Activated naive CD4-positive, alpha-beta T cell (primary cell): ENCODE results near the gene TSPAN18.

Experiments
- DNase-seq, 4 experiments: peaks; one replicate each; lab custom pipeline; 2025; lab: John Stamatoyannopoulos, UW

Gene TSPAN18

DNA sequence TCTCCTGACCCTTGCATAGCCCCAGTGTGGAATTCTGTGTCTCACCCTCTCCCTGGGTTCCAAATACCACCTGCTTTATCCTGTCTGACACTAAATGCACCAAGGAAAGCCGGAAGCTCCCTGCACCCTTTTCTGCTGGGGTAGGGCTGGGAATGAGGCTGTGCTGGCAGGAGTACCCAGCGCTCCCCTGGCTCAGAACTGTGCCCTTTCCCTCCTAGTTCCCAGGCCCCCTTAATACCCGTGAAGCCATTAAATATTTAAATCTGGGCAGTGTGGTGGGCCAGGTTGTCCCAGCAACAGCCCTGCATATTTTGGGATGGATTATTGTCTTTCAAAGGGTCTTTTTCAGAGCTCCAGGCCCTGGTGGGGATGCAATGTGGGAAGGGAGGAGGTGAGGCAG, 160.9 kb downstream of the TSPAN18 start:
- no peak for DNase-seq

GRCh38 chr11:44889266-44889665, 162.5 kb downstream of the TSPAN18 start:
- no peak for DNase-seq

- no peak for DNase-seq
Measured at GRCh38 chr11:44892843-44893242, 166.1 kb downstream of the TSPAN18 start.

DNA sequence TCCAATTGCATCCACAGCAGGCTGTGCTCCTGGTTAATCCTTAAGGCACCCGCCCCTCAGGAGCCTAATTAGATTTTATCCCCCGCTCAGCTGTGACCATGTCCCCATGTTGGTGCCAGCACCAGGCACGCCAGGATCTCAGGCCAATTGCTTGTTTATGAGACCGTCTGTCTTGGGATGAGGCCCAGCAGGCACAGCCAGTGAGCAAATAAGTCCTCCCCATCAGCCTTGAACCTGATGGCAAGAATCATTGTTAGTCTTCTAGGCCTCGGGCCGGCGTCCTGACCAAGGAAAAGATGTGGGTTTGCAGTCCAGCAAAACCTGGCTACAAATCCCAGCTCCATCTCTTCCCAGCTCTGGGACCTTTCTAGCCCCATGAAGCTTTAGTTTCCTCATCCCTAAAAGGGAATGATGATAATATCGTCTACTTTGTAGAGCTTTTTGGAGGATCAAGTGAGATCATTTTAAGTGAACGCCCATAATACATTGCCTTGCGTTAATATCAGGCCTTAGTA, 166.6 kb downstream of the TSPAN18 start:
- DNase-seq, result no peak

DNA sequence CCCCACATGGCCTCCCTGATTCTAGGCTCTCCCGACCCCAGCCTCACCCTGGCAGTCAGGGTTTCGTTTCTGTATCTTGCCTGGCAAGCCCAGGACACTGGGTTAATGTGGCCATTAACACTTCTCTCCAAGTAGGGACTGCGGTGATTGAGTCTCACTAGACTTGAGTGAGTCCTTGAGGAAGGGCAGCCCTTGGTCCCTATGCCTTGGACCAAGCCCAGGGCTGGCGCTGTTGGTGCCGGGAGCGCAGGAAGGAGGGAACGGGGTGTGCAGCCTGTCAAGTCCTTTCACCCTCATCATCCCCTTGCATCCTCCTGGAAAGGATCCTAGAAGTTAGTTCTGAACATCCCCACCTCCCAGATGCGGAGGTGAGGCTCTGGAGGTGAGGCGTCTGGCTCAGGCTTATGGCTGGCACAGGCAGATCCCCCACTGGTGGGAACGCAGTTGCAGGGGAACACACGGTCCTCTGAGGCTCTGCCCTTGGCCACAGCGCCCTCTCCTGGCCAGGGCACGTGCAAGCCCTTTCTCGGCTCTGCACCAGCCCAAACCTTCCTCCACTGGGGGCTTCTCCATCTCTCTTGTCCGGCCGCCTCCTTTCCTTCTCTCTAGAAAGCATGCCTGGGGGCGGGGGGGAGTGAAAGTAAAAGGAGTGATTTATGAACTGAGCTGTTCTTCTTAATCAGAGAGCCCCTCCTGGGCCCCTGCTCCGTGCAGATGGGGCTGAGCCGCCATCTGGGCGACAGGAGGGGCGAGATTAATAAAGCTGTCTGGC, 167.3 kb downstream of the TSPAN18 start:
- DNase-seq, result peak; percentile 6 to 28 (median 14)

DNA sequence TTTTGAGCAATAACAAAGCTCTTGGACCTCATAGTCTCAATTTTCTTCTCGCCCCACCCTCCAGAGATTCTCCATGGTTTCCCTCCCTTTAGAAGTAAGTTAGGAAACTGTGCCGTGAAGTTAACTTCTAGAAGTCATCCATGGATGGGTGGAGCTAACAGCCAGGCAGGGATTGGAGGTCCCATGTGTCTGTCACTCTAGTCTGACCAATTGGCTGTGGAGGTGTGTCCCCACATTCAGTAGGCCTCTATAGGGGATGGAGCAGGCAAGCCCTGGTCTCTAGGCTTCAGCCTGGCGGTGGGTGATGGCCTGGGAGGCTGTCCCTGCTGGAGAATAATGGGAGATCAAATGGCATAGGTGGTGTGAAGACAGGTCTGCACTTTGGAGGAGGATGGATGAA, 173.2 kb downstream of the TSPAN18 start:
- DNase-seq, result no peak

DNA sequence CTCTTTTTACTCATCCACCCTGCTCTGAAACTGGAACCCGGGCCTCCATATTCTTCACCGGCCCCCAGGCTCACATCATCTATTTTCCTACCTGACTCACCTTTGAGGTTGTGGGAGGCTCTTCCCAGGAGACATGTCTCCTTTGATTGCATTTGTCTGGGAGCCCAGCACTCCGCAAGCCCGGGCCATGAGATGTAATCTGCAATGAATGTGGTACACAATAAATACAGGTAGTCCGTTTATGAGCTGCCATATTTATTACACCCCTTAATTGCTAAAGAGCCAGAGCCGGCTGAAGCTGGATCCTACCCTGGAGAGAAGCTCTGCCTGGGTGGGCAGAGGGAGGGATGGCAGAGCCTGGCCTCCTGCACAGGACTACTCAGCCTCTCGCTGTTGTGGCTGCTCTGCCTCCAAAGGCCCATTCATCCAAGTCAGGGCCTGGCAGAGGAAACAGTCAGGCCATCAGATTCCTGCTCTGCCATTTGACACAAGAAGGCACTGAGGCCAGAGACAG, 174.4 kb downstream of the TSPAN18 start:
- no peak for DNase-seq

DNA sequence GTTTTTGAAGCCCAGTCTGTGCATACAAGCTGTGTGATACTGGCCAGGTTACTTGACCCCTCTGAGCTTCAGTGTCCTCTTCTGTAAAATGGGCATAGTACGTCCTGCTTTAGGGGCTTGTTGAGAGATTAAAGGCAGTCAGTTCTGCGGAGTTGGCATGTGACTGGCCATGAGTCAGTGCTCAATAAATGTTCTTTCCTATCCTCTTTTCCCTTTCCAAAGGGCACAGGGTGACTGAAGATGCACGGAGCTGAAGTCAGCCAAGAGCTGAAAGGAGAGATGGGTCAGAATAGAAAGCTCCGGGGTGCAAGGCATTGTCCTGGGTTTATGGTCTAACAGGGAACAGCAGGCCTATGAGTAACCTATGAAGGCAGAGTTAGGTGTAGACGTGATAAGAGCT, 175.0 kb downstream of the TSPAN18 start:
- no peak for DNase-seq

- no peak for DNase-seq
Measured at GRCh38 chr11:44903035-44903434, 176.3 kb downstream of the TSPAN18 start.

GRCh38 chr11:44903518-44903917, 176.8 kb downstream of the TSPAN18 start:
- no peak for DNase-seq

DNA sequence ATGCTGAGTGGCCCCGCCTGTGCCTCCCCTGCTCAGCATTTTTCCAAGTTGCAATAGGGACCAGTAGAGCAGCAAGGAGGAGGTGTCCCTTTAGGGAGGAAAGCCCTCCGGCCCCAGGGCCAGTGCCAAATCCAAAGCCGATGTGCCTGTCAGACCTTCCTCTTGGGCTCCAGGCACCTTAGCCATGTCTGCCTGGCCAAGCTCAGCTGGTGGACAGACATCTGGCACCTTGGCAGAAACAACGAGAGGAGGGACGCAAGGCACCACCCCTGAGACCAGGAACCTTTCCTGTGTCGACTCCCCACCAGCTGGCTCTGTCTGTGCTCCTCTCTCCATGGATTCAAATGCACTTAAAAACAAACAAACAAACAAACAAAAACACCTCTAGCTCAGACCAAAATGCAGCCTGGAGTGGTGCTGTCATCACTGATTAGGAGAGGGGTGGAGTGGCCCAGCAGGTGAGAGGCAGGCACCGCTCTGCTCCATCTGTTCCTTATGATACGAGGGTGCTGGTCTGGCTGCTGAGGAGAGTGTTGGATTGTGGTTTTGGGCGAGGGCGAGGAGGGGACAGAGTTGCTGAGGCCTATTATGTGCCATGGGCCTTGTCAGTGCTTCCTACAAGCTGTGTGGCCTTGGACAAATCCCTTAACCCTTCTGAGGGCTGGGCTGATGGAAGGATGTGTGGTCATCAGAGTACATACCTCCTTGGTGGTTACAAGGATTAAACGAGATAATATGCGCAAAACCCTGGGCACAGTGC, 177.7 kb downstream of the TSPAN18 start:
- DNase-seq, result no peak

- no peak for DNase-seq
Measured at GRCh38 chr11:44905131-44905866, 178.5 kb downstream of the TSPAN18 start.

DNA sequence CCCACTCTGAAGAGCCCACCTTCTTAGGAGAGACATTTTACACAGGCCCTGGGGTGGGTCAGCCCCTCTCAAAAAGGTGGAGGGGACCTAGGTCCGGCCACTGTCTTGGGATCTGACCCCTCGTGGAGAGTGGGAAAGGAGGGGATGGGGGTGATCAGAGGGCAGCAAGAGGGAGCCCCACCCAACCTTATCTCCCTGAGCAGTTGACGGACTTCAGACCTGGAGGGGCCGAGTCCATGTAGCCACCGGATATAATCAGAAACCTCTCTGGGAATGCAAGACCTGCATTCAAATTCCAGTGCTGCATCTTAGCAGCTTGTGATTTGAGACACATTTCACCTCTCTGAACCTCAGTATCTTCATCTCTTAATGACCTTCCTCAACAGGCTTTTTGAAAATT, 179.9 kb downstream of the TSPAN18 start:
- DNase-seq, result no peak

- no peak for DNase-seq
Measured at GRCh38 chr11:44909557-44909956, 182.8 kb downstream of the TSPAN18 start.

- no peak for DNase-seq
Measured at GRCh38 chr11:44910591-44910990, 183.8 kb downstream of the TSPAN18 start.

DNA sequence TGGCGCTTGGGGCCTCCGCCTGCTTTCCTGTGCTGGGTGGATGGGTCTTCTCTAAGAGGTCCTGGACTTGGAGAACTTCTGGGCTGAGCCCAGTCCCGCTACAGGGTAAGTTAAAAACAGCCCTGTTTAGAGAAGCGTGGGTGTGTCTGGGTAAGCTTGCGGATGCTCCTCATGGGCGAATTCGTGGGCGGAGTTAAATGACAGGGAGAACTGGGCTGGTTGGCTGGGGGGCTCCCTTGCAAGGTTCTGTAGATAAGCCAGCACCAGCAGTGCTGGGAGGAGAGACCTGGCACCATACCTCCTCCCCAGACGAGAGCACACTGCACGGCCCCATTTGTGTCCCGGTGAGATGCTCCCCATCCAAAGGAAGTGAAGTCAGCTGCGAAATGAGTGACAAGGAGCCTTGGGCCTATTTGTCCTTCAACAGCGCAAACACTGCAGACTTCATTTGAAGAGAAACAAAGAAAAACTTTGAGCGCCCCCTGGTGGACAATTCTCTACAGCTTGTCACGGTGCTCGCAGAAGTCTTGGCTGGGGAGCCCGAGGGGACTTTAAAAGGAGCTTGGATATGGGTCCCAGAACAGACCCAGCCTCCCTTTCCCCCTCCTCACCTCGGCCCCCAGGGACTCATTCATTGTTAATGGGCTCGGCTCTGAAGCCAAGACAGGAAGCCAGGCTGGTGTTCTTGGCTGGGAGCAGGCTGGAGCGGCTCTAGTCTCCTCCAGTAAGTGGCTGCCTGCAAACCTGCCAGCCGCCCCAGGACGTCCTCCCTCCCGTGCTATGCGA, 184.5 kb downstream of the TSPAN18 start:
- DNase-seq, result peak; percentile 61 to 82 (median 75)

DNA sequence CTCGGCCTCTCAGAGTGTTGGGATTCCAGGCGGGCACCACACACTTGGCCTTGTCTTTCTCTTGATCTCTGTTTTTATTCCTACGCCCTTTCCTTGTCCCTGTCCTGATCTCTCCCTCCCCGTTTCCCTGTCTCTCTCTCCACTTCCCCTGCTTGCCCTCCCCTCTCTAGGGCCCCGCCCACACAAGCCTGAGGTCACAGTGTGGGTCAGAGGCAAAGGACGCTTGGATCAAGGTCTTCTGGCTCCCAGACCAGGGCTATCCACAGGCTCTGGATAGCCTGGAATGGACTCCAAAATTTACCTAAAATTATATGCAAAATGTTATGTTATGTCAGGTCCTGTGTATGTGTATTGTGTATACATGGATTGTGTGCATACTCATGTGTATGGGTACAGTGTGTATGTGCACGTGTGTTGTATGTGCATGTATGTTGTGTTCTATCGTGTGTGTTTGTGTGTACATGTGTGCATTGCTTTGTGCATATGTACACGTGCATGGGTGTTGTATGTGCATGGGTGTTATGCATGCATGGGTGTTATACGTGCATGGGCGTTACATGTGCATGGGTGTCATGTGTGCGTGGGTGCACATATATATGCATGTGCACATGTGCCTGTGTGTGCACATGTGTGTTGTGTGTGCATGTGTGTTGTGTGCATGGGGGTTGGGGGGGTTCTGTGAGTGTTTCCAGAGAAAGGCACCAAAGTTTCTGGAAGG, 185.7 kb downstream of the TSPAN18 start:
- DNase-seq, result no peak

- no peak for DNase-seq
Measured at GRCh38 chr11:44913502-44913901, 186.7 kb downstream of the TSPAN18 start.

DNA sequence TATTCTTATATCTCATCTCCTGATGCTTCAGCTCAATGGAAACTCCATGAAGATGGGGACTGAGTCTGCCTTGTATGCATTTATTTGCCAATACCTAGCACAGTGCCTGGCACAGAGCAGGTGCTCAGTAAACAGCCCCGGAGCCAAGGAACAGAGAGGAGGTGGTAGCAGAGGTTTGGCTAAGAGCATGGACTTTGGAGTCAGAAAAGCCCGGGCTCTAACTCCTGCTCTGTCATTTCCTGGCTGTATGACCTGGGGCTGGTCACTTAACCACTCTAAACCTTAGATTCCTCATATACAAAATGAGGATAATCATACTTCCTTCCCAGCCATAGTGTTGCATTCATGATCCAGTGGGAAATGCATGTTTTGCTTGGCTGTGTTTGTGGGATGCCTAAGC, 187.3 kb downstream of the TSPAN18 start:
- DNase-seq, result no peak

DNA sequence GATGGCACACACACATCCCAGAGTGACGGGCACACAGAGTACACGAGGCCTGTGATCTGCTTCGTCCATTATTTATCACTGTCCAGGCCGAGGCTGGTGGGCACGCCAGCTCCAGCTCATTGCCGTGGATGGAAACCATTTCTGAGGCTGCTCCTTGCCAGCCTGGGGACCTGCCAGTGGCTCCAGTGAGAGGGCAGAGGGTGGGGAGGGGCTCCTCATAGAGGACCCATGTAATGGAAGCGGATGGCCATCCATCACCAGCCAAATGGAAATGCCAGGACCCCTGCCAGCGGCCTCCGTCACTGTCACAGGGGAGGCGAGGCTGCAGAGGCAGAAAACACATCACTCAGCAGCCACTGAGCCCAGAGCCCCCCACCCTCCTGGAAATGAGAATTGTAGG, 188.2 kb downstream of the TSPAN18 start:
- no peak for DNase-seq

DNA sequence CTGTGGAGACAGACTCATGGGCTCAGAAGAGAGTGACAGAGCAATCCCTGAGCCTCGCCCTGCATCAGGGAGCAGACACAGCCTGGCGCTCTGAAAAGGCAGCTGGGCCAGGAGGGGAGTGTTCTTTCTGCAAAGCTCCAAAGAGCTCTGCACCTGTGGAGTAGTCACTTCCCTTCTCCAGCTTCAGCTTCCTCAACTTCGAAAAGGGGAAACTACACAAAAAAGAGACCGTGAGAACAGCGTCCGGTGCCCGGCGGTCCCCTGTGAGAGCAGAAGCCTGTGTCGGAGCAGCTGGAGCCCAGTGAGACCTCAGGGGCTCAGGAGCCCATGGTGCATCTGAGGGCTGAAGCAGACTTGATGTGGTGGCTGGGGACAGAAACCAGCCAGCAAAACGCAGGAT, 188.9 kb downstream of the TSPAN18 start:
- no peak for DNase-seq
